Lower lobe of right lung (tissue), 2 donors: ENCODE results near the gene MEX3A. TPM values are rescaled to one million over a fixed set of nuclear protein-coding genes. Genes with fewer than 3 reads are reported as not detected.
A peak's percentile ranks its signal among the peaks of the same experiment; 100 is the strongest.

Experiments used
- ATAC-seq, 2 donors: fragments of 200-7000 bp; cut with Tn5 transposase; one replicate each; pipeline ENCODE4 v1.9.1; 2020 to 2022; ENCODE audit warnings: mild to moderate bottlenecking in 2 of 2, moderate library complexity in 2 of 2
- DNase-seq: peaks from one replicate; pipeline ENCODE4 v3.0.0-alpha.2; 2020
- H3K27ac ChIP-seq: fragments of 200-600 bp; one replicate; pipeline ENCODE4 v1.8.0; 2022
- H3K27me3 ChIP-seq: fragments of 200-600 bp; one replicate; pipeline ENCODE4 v1.8.0; 2022; ENCODE audit warnings: low read depth
- H3K36me3 ChIP-seq: fragments of 200-600 bp; one replicate; pipeline ENCODE4 v1.8.0; 2022; ENCODE audit warnings: mild to moderate bottlenecking
- H3K4me1 ChIP-seq: fragments of 200-600 bp; one replicate; pipeline ENCODE4 v1.8.0; 2022
- H3K4me3 ChIP-seq: fragments of 200-600 bp; one replicate; pipeline ENCODE4 v1.8.0; 2022; ENCODE audit warnings: mild to moderate bottlenecking
- H3K9me3 ChIP-seq: fragments of 200-600 bp; one replicate; pipeline ENCODE4 v1.8.0; 2022
- intact Hi-C: fragments of 100-400 bp; cut with DNase I; formaldehyde crosslinking; loops from one replicate; pipeline ENCODE4 v1.11.0; 2022
- total RNA-seq: library from RNA; stranded (reverse); fragmentation: NEBNext Ultra II Directional; extraction: Animal tissue kit (Norgen Biotek cat#: 25700); gene quantifications from one replicate; pipeline ENCODE4 v1.2.1, GENCODE V29; 2021
- TF ChIP-seq, protein P1 (sequence below): fragments of 200-600 bp; IDR thresholded peaks from one replicate; pipeline ENCODE4 v1.8.0; 2022; ENCODE audit warnings: antibody characterized with exemption, mild to moderate bottlenecking
- donor health status: DM: no; HTN: yes; CAD: no; lungs with severe emphysema.

MEX3A gene
- total RNA-seq, 1 donor from 2014 or later: 0.74 TPM

DNA sequence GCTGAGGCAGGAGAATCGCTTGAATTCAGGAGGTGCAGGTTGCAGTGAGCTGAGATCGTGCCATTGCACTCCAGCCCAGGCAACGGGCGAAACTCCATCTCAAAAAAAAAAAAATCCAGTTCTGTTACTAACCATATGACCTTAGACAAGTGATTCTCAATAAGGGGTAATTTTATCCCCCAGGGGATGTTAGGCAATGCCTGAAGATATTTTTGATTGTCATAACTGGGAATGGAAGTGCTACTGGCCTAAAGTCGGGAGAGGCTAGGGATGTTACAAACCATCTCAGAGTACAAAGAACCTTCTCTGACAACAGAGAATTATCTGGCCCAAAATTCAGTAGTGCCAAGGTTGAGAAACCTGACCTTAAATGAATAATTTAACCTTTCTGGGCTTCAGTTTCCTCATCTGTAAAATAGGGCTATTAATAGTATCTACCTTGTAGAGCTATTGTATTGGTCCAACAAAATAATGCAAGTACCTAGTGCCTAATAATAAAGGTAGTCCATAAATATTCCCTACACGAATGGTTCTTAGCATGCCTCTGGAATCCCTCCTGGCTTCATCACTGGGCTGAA is 26.5 kb upstream of the MEX3A start:
- Histone ChIP-seq H3K9me3 (no peaks in the 10 kb centered on the region), H3K4me1 (peaks cover 34% of the 10 kb centered on the region), H3K4me3 (no peak overlapping the region), H3K27me3 (no peaks in the 10 kb centered on the region), H3K36me3 (no peaks in the 10 kb centered on the region), H3K27ac (no peak overlapping the region)
- intact Hi-C loops: no loop called here
- ATAC-seq: no peak
- TF ChIP-seq, protein P1, sequence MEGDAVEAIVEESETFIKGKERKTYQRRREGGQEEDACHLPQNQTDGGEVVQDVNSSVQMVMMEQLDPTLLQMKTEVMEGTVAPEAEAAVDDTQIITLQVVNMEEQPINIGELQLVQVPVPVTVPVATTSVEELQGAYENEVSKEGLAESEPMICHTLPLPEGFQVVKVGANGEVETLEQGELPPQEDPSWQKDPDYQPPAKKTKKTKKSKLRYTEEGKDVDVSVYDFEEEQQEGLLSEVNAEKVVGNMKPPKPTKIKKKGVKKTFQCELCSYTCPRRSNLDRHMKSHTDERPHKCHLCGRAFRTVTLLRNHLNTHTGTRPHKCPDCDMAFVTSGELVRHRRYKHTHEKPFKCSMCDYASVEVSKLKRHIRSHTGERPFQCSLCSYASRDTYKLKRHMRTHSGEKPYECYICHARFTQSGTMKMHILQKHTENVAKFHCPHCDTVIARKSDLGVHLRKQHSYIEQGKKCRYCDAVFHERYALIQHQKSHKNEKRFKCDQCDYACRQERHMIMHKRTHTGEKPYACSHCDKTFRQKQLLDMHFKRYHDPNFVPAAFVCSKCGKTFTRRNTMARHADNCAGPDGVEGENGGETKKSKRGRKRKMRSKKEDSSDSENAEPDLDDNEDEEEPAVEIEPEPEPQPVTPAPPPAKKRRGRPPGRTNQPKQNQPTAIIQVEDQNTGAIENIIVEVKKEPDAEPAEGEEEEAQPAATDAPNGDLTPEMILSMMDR: no peak
- no peak for DNase-seq

DNA sequence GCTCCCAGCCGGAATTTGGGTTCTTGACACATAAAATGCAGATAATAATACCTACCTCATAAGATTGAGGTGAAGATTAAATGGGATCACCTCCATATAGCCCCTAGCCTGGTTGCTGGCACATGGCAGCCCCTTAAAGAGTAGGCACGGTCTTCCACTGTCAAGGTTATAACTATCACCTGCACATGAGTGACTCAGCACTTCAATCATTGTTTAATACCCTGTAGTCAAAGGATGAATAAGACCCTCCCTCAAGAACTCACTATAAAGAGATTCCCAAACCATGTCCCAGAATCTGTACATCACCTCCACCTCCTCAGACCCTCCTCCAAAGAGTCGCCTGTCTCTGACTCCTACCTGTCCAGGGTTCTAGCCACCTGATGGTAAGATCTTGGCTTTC is 25.8 kb upstream of the MEX3A start:
- DNase-seq (no peak), ATAC-seq (no peak)
- no peaks in the 10 kb centered on the region for H3K36me3 ChIP-seq
- TF ChIP-seq, protein P1: no peak
- H3K27ac ChIP-seq: peak overlapping the region; percentile 98
- H3K9me3 ChIP-seq: no peaks in the 10 kb centered on the region
- H3K4me3 ChIP-seq: no peak overlapping the region
- H3K27me3 ChIP-seq: no peaks in the 10 kb centered on the region
- intact Hi-C loops: no loop called here
- peaks cover 41% of the 10 kb centered on the region for H3K4me1 ChIP-seq

DNA sequence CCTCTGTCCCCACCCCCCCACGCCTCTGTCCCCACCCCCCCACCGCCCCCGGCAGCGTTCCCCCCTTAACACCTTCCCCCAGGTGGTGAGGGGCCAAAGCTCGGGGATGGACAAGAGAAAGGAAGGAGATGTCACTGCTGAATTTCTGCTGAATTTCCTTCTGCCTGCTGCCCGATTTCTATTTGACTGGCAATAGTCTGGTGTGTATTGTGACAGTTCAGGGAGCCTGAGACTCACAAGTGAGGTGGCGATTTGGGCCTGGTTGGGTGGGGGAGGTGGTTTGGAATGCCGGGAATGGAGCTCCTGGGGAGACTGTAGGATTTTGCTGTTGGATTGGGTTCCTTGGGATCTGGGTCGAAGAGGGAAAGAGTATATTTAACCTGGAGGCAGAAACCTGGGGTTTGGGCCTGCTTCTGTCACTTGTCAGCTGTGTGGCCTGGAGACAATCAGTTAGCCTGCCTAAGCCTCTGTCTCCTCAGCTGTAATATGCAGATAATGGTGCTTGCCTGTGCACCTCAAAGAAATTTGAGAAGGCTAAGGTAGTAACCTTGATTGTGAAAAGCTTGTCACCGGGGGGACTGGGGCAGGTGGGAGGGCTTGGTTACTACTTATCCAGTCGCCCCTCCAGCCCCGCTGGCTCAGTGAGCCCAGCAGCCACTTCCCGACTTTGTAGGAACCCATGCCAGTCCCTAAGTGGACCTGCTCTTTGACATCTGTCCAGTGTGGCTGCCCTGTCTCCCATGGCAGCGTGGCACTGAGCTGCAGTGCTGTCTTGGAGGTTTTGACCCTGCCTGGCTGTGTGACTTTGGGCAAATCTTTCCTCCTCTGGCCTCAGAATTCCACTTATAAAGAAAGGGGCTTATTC is 24.6 kb upstream of the MEX3A start:
- intact Hi-C loops: no loop called here
- H3K27me3 ChIP-seq: no peaks in the 10 kb centered on the region

DNA sequence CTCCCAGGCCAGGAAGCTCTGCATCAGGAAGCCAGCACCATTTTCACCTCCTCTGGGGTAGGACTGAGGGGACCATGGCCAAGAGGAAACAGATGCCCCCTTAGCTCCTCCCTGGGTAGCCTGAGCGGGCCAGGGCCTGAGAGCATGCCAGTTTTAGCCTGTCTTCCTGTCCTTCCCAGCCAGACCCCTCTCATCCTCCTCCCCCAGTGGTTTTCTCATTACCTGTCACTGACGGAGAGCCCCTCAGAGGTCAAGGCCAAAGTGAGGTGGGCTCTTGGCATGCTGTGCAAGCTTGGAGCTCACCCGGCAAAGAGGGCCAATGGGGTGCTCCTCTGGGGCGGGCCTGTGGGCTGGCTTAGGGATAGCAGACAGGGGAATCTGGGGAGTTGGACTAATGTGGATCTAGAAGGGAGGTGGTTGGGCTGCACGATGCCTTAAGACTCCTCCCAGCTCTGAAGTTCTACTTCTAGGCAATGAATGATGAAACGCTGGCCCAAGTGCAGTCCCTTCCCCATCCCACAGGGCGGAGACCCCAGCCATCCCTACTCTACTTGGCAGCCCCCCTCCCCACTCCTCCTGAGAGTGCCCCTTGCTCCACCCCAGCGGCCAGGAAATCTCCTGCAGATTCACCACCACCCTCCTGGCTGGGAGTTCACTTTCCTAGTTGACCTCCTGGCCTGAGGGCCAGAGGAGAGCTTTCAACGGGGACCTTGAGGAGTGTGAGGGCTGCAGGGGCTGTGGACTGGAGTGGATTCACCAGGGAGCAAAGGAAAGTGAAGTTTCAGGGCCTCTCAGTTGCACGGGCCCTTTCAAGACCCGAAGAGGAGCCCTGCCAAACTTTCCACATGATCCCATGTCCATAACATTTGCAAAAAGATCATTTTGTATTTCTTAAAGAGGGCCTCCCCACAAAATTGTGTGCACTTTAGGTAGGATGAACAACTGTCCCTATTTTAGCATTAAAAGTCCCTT is 22.9 kb upstream of the MEX3A start:
- Histone ChIP-seq H3K9me3 (no peaks in the 10 kb centered on the region), H3K27ac (peak overlapping the region; percentile 98), H3K27me3 (no peaks in the 10 kb centered on the region), H3K36me3 (no peaks in the 10 kb centered on the region), H3K4me3 (peak overlapping the region; percentile 52), H3K4me1 (peaks cover 65% of the 10 kb centered on the region)
- ATAC-seq (peak; percentile 14 to 37), DNase-seq (no peak)
- intact Hi-C loops: no loop called here
- TF ChIP-seq, protein P1: no peak

More for the DNA sequence above, 24.6 kb upstream of the MEX3A start:
- Histone ChIP-seq H3K27ac (peak overlapping the region; percentile 98), H3K4me1 (peaks cover 53% of the 10 kb centered on the region), H3K4me3 (peak overlapping the region; percentile 52), H3K9me3 (no peaks in the 10 kb centered on the region), H3K36me3 (no peaks in the 10 kb centered on the region)
- DNase-seq (no peak), ATAC-seq (peak; percentile 3 to 15)
- TF ChIP-seq, protein P1: no peak
